Measurements from ENCODE around the gene ILK. TPM values are rescaled to one million over a fixed set of nuclear protein-coding genes. Genes with fewer than 3 reads are reported as not detected.
A peak's percentile ranks its signal among the peaks of the same experiment; 100 is the strongest.

ILK gene
- total and polyA plus RNA-seq, 8 donors = 146 to 165 (median 154) TPM

DNA sequence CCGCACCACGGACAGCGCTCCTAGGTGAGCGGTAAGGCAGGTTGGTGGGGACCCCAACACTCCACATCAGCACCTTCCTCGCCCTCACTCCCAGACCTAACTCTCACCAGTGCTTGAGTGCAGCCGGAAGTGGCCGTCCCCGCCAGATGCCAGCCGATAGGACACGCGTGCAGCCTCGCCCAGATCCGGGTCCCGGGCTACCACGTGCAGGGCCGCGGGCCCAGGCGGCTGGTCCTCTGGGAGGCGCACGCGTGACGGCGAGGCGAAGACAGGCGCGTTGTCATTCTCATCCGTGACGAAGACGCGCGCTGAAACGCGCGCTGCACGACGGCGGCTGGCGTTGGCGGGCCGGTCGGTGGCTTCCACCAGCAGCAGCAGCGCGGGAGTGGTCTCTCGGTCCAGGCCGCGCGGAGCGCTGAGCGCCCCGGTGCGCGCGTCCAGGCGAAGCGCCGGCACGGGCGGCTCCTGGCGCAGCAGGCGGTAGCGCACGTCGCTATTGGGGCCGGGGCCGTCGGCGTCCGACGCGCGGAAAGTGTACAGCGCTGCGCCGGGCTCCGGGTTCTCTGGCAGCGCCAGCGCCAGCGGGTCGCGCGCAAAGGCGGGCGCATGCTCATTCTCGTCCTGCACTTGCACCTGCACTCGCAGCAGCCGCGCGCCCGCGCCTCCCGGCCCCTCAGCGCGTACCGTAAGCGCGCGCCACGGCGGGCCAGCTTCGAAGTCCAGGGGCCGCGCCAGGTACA is 26.5 kb downstream of the ILK start:
- H3K4me3 ChIP-seq = peak overlapping the region; percentile 13 to 26
- TF ChIP-seq, protein P1, sequence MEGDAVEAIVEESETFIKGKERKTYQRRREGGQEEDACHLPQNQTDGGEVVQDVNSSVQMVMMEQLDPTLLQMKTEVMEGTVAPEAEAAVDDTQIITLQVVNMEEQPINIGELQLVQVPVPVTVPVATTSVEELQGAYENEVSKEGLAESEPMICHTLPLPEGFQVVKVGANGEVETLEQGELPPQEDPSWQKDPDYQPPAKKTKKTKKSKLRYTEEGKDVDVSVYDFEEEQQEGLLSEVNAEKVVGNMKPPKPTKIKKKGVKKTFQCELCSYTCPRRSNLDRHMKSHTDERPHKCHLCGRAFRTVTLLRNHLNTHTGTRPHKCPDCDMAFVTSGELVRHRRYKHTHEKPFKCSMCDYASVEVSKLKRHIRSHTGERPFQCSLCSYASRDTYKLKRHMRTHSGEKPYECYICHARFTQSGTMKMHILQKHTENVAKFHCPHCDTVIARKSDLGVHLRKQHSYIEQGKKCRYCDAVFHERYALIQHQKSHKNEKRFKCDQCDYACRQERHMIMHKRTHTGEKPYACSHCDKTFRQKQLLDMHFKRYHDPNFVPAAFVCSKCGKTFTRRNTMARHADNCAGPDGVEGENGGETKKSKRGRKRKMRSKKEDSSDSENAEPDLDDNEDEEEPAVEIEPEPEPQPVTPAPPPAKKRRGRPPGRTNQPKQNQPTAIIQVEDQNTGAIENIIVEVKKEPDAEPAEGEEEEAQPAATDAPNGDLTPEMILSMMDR (IDR thresholded peaks at IDR 0.05) = no peak
- intact Hi-C loops (cut with DNase I) = no loop called here
- peaks cover 0 to 51% of the 10 kb centered on the region in 2 donors for H3K36me3 ChIP-seq
- peaks cover 1 to 12% of the 10 kb centered on the region in 2 donors for H3K4me1 ChIP-seq
- no peak overlapping the region for H3K27ac ChIP-seq
- peak in 2 of 4 donors; percentile 45 to 81 for DNase-seq
- H3K27me3 ChIP-seq = no peaks in the 10 kb centered on the region
- no peaks in the 10 kb centered on the region for H3K9me3 ChIP-seq
- ATAC-seq = peak; percentile 74

DNA sequence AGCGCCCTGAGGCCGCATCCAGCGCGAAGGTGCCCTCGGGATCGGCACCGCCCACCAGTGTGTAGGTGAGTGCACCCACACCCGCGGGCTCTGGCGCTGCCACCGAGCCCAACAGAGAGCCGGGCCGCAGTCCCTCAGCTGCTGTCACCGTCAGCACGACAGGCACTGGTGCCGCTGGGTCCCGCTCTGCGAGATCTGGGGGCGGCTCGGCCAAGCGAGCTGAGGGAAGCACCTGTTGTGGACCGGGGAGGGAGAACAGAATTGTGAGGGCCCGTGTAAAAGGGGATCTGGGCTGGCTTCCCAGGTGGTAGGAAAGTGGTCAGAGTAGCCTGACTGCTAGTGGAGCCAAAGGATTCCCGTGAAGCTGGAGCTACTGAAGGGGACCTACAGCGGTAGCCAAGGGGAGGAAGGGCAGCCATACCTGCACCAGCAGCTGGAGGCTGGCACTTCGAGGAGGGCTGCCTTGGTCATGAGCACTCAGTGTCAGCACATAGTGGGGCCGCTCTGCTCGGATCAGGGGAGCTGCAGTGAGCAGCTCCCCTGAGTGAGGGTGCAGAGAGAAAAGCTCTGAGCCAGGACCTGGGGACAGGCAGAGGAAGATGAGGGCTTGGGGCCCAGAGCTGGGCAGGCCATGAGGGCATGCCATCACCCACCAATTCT is 27.2 kb downstream of the ILK start:
- intact Hi-C loops (cut with DNase I) = no loop called here
- peak overlapping the region; percentile 13 to 26 for H3K4me3 ChIP-seq
- H3K36me3 ChIP-seq = peaks cover 0 to 44% of the 10 kb centered on the region in 2 donors
- no peak for ATAC-seq
- no peaks in the 10 kb centered on the region for H3K9me3 ChIP-seq
- no peak overlapping the region for H3K27ac ChIP-seq
- TF ChIP-seq, protein P1 (IDR thresholded peaks at IDR 0.05) = no peak
- no peak for DNase-seq
- peaks cover 8 to 19% of the 10 kb centered on the region in 2 donors for H3K4me1 ChIP-seq
- H3K27me3 ChIP-seq = no peaks in the 10 kb centered on the region

DNA sequence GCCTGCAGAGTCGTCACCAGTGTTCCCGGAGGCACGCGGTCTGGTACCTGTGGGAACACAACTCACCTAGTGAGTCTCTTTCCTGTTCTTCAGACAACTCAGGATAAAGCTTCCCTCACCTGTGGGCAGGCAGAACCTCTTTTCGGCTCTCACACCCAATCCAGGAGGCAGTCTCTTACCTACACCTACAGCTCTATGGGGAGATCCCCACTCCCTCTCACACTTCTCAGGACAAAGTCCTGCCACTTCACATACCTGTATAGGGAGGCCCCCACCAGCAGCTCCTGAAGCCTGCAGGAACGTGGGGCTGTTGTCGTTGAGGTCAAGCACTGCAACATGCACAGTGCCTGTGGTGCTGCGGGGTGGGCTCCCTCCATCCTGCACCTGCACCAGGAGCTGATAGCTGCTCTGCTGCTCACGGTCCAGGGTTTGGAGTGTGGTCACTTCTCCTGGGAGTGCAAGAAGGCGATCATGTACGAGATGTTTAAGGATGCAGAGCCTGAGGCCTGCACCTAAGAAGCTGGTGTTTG is 27.9 kb downstream of the ILK start:
- ATAC-seq = no peak
- Histone ChIP-seq H3K36me3 (peaks cover 0 to 37% of the 10 kb centered on the region in 2 donors), H3K9me3 (no peaks in the 10 kb centered on the region), H3K27me3 (no peaks in the 10 kb centered on the region), H3K4me3 (no peak overlapping the region), H3K4me1 (peaks cover 11 to 26% of the 10 kb centered on the region in 2 donors), H3K27ac (no peak overlapping the region)
- TF ChIP-seq, protein P1 (IDR thresholded peaks at IDR 0.05) = no peak
- DNase-seq = no peak
- intact Hi-C loops (cut with DNase I) = no loop called here

DNA sequence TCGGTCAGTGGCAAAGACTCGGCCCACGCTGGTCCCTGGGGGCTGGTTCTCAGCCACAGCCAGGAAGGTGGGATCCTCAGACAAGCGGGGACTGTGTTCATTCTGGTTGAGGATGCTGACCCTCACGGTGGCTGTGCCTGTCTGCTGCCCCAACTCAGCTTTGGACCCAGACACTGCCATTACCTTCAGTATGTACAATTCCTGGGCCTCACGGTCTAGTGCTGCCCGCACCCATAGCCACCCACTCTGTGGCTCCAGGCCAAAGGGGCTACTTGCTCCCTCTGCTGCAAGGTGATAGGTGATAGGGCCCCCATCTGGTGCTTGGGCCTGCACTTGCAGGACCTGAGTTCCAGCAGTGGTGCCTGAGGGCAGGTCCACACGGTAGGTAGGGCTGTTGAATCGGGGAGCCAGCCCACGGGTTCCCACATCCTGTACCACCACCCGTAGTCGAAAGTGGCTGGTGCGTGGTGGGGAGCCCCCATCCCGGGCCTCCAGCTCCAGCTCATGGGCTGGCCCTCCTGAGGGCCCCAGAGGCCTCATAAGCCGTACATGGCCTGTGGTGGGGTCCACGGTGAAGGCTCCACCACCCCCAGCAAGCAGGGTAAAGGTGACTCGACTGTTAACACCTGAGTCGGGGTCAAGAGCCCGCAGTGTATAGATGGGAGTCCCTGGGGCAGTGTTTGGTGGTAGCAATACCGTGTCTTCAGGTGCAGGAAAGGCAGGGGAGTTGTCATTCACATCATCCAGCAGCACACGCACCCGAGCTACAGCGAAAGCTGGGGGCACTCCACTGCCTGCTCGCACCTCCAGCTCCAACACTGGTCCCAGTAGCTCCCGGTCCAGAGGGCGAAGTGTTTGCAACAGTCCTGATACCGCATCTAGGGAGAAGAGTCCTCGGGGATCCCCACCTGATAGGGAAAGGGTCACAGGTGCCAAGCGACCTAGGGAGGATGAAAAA is 28.8 kb downstream of the ILK start:
- no peaks in the 10 kb centered on the region for H3K9me3 ChIP-seq
- H3K27me3 ChIP-seq = no peaks in the 10 kb centered on the region
- peaks cover 0 to 29% of the 10 kb centered on the region in 2 donors for H3K36me3 ChIP-seq
- H3K4me3 ChIP-seq = no peak overlapping the region
- DNase-seq (no peak), ATAC-seq (no peak)
- H3K4me1 ChIP-seq = peaks cover 11 to 36% of the 10 kb centered on the region in 2 donors
- no peak overlapping the region for H3K27ac ChIP-seq
- TF ChIP-seq, protein P1 (IDR thresholded peaks at IDR 0.05) = no peak
- intact Hi-C loops (cut with DNase I) = no loop called here

All from left lung (tissue), 10 donors.